Ectodermal cell (in vitro differentiated cells): Measurements from ENCODE around the gene ZNF182. TPM values are rescaled to one million over a fixed set of nuclear protein-coding genes. Genes with fewer than 3 reads are reported as not detected.
"Not testable (repeated sequence)": the region's sequence is repeated elsewhere in the genome, so short reads cannot be mapped to it uniquely, and the experiment has no call there.

Experiments
- H3K27ac ChIP-seq: 2 replicates; pipeline ENCODE4 v1.7.0; 2013; ENCODE audit warnings: mild to moderate bottlenecking, low read depth, low read length; ENCODE audit not compliant: insufficient read depth, poor library complexity, severe bottlenecking
- H3K27me3 ChIP-seq: 2 replicates; pipeline ENCODE4 v1.7.0; 2013; ENCODE audit warnings: mild to moderate bottlenecking, low read length; ENCODE audit not compliant: insufficient read depth, control insufficient read depth, poor library complexity, severe bottlenecking
- H3K36me3 ChIP-seq: one replicate; pipeline ENCODE4 v1.7.0; 2013; ENCODE audit warnings: low read length; ENCODE audit not compliant: control insufficient read depth, insufficient read depth
- H3K4me1 ChIP-seq: one replicate; pipeline ENCODE4 v1.7.0; 2013; ENCODE audit warnings: low read length; ENCODE audit not compliant: control insufficient read depth, insufficient read depth
- H3K4me3 ChIP-seq: 2 replicates; pipeline ENCODE4 v1.7.0; 2013; ENCODE audit warnings: low read depth, low read length, control low read depth; ENCODE audit not compliant: insufficient read depth
- H3K9me3 ChIP-seq: 2 replicates; pipeline ENCODE4 v1.7.0; 2013; ENCODE audit warnings: mild to moderate bottlenecking, low read length, moderate library complexity; ENCODE audit not compliant: control insufficient read depth
- WGBS, 2 experiments: methylation state at CpG; one replicate each; pipeline ENCODE4 v1.1.7; 2013; ENCODE audit warnings: missing lambda C conversion rate in 2 of 2; 5-methylcytosine and 5-hydroxymethylcytosine counted together
- polyA plus RNA-seq, 4 experiments: library from polyadenylated mRNA; stranded (reverse); fragments of 50-300 nt; gene quantifications; one replicate each; pipeline ENCODE4 v1.2.3, GENCODE V29; 2013

Gene ZNF182
- 9.3 TPM for polyA plus RNA-seq (2013, experiment 1 of 4)
- 9.5 TPM for polyA plus RNA-seq (2013, experiment 2 of 4)
- polyA plus RNA-seq (2013, experiment 3 of 4): 8.5 TPM
- polyA plus RNA-seq (2013, experiment 4 of 4): 8.7 TPM

DNA sequence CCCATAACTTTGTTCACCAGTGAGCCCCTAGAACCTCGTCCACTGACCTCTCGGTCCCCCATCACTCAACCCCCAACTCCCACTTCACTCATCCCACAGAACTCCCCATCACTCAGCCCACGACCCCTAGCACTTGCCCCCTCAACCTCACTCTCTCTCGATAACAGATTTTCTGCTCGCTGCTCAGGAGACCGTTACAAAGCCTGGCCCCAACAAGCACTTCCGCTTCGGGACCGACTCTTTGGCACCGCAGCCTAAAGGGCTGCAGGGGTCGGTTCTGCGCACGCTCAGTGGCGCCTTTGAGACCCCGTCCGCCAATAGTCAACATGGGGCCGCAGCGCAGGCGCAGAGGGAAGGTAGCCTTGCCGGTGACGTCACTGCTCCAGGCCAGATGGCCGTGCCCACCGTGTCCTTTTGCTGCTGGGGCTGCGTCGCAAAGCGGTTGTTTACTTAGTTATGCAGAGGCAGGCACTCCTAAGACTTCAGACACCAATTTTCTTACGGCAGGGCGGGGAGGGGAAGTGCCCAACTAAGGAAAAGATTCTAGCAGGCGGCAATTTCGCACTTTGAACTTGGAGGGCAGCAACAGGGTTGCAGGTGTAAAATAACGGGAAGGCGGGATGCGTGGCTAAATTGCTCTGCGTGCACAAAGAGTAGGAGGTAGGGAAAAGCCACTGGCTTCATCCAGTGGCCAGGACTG, at the start of gene ZNF182:
TSS of gene ZNF182 (minus strand) at position 232 of the 700 bp plus-strand sequence. CDS start 1,380 bp downstream, outside the sequence.
- WGBS, 2 experiments: 0% methylated on average over 28 to 30 of the region's 34 CpGs
- H3K9me3 ChIP-seq: no peaks in the 10 kb centered on the region
- H3K36me3 ChIP-seq: no peaks in the 10 kb centered on the region
- no peak within 1 kb of the TSS for H3K27ac ChIP-seq
- no peaks in the 10 kb centered on the region for H3K4me1 ChIP-seq
- no peaks in the 10 kb centered on the region for H3K27me3 ChIP-seq
- peak within 1 kb of the TSS; percentile 62 for H3K4me3 ChIP-seq

DNA sequence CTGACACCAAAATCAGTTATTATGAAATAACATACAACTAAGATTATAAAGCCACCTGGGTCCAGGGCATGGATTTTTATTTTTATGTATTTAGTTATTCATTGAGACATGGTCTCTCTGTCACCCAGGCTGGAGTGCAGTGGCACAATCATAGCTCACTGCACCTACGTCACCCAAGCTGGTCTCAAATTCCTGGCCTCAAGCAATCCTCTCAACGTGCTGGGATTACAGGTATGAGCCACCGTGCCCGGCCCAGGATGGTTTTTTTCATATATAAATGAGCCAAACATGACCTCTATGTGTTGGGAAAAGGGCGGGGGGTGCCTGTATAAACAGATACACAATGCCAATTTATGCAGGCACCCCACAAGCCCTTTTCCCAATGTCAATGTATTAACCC, 43.1 kb upstream of the ZNF182 start:
- H3K27me3 ChIP-seq: no peaks in the 10 kb centered on the region
- H3K27ac ChIP-seq: no peak overlapping the region
- no peaks in the 10 kb centered on the region for H3K4me1 ChIP-seq
- WGBS, 2 experiments: 89 to 95% methylated on average over 4 to 5 of the region's 5 CpGs
- H3K4me3 ChIP-seq: no peak overlapping the region
- H3K9me3 ChIP-seq: no peaks in the 10 kb centered on the region
- H3K36me3 ChIP-seq: no peaks in the 10 kb centered on the region

DNA sequence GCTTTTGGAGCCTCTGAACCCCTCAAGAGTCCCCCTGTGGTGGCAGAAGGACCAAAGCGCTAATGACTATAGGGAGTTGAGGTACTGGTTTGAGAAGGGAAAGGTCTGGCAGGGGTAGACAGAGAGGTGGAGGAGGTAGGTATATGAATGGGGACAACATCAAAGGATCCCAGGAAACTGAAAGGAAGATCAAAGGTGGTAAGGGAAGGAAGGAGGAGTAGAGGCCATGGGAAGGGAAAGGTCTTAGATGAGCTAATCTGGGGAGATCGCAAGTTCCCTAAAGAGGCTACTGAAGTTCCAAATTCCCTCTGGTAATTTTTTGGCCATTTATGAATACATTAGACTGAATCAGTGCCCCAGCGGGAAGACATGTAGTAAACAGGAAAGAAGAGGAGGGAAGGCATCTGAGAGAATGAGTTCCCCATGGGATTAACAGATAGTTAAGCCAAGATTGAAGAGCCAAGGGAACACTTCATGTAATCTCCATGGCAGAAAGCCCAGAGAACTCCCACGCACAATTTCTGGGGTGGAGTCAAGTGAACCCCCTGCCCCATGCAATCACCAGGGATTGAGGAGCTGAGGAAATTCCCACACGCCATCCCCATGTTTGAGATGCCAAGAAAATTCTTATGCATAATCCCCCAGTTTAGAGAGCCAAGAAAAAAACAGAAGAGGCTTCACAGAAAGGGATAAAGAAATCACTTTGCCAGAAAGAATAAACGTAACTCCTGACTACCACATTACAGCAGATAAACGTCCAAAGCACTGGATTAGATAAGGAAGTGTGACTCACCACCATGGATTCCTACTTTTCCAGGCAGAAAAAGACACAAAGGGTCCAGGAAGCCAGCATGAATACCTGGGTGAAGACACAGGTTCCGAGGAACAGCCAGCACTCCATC, 41.9 kb upstream of the ZNF182 start:
- no peaks in the 10 kb centered on the region for H3K36me3 ChIP-seq
- H3K27me3 ChIP-seq: no peaks in the 10 kb centered on the region
- WGBS, 2 experiments: 78 to 86% methylated on average over 8 of the region's 8 CpGs
- H3K4me3 ChIP-seq: no peak overlapping the region
- H3K9me3 ChIP-seq: no peaks in the 10 kb centered on the region
- H3K27ac ChIP-seq: no peak overlapping the region
- no peaks in the 10 kb centered on the region for H3K4me1 ChIP-seq

DNA sequence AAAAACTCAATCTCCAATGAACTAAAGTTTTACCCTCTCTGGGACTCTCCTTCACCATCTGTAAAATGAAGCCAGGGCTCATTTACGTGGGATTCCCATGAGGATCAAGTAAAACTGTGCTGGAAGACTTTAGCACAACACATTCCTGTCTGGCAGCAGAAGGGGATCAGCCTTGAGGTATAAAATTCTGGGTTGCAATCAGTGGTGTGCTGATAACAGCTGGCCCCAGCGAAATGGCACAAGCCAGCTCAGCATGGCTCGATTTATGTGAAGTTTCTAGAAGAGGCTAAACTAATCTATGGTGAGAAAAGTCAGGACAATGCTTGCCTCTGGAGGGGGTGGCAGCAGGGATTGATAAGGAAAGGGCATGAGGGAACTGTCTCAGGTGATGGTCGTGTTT, 39.3 kb upstream of the ZNF182 start:
- 87 to 92% methylated on average over 3 of the region's 4 CpGs for WGBS, 2 experiments
- no peaks in the 10 kb centered on the region for H3K9me3 ChIP-seq
- no peak overlapping the region for H3K27ac ChIP-seq
- H3K4me1 ChIP-seq: no peaks in the 10 kb centered on the region
- no peaks in the 10 kb centered on the region for H3K36me3 ChIP-seq
- H3K4me3 ChIP-seq: no peak overlapping the region
- no peaks in the 10 kb centered on the region for H3K27me3 ChIP-seq

DNA sequence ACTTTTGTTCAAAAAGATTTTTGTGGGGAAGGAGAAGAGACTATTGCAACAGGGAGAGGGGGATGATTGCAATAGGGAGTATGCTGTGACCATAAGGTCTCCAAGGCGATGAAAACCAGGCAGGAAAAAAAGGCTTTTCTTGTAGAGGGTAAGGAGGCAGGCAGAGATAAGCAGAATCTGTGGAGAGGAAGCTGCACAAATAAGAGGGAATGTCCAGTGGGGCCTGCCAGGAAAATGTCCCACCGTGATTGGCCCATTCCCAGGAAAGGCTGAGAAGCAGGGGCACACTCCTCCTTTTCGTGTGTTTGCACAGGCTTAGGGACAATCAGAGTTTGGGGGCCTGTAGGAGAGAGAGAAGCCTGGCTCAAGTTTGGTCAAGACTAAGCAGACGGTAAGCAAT, 32.1 kb upstream of the ZNF182 start:
- WGBS, 2 experiments: 89 to 91% methylated on average over 3 to 4 of the region's 4 CpGs

DNA sequence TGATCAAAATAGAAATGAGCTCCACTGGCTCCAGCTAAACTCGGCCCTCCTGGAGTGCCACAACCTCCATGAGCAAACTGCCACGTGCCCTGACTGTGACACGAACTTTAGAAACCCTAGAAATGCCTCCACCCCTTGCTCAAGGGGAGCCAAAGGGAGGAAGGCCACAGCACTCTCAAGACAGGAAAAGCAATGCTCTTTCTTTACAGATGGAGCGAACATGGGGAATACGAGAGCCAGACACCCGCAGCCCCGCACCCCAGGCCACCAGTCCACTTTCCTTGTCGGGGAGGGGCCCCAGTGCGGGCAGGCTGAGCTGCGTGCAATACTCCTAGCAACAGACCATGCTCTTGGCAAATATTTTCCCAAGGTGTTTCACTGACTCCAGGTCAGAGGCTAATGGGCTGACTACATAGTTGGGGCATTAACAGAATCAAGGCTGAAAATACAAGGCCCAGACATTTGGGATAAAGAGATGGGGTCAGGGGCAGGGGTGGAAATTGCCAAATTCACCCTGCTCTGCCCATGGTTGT, 26.9 kb upstream of the ZNF182 start:
- not testable (repeated sequence) for H3K27ac ChIP-seq, H3K4me3 ChIP-seq, H3K36me3 ChIP-seq, H3K9me3 ChIP-seq, H3K4me1 ChIP-seq, H3K27me3 ChIP-seq
- 83 to 85% methylated on average over 7 of the region's 10 CpGs for WGBS, 2 experiments

More for the DNA sequence above, 32.1 kb upstream of the ZNF182 start:
- no peaks in the 10 kb centered on the region for H3K9me3 ChIP-seq
- no peaks in the 10 kb centered on the region for H3K4me1 ChIP-seq
- H3K27ac ChIP-seq: no peak overlapping the region
- H3K4me3 ChIP-seq: no peak overlapping the region
- H3K27me3 ChIP-seq: no peaks in the 10 kb centered on the region
- no peaks in the 10 kb centered on the region for H3K36me3 ChIP-seq

DNA sequence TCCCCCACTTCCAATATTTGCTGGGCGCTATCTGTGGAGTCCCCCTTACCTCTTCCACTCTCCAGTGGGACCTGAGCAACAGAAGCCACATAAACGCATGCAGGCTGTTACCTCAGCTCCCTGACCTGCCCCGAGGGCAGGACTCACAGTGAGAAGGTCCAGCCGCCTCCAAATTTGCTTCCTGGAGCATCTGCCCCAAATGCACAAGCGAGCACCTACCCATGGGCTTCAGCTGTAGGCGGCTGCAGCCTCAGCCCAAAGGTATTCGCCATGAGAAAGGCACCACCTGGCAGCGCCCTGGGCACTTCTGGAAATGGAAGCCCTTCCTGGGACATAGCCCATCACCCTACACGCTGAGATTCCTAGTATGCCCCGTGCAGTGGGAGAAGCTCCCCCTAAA, 26.4 kb upstream of the ZNF182 start:
- H3K27me3 ChIP-seq: no peaks in the 10 kb centered on the region
- H3K36me3 ChIP-seq: no peaks in the 10 kb centered on the region
- no peaks in the 10 kb centered on the region for H3K4me1 ChIP-seq
- H3K9me3 ChIP-seq: no peaks in the 10 kb centered on the region
- H3K27ac ChIP-seq: no peak overlapping the region
- 92 to 96% methylated on average over 10 of the region's 10 CpGs for WGBS, 2 experiments
- no peak overlapping the region for H3K4me3 ChIP-seq

DNA sequence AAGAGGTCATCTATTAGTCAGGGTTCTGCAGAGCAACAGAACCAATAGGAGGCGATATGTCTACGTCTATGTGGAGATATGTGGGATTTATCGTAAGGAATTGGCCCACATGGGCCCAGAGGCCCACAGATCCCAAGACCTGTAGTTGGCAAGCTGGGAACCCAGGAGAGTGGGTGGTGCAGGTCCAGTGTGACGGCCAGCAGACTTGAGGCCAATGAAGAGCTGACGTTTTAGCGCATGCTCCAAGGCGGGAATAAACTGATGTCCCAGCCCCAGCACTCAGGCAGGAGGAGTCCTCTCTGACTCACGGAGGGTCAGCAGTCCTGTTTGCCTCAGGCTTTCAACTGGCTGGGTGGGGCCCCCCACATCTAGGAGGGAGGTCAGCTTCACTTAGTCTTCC, 24.3 kb upstream of the ZNF182 start:
- Histone ChIP-seq H3K4me1 (no peaks in the 10 kb centered on the region), H3K4me3 (no peak overlapping the region), H3K27me3 (no peaks in the 10 kb centered on the region), H3K36me3 (no peaks in the 10 kb centered on the region), H3K27ac (no peak overlapping the region), H3K9me3 (no peaks in the 10 kb centered on the region)
- WGBS, 2 experiments: 94 to 97% methylated on average over 8 of the region's 8 CpGs

DNA sequence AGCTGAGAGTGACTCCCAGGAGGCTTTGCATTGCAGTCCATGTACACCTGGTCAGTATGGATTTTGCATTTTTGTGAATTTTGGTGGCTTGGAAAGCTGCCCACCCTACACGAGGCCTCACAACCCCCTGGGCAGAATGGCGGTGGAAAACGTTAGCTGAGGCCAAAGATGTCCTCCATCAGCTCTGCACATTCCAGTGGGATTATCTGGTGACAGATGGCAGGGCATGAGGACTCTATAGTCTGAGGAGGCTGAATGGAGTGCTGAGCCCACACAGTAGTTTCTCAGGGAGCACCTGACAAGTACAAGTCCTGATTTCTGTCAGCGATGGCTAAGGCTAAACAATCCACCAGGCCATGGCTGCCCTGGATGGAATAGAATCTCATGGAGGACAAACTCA, 23.8 kb upstream of the ZNF182 start:
- not testable (repeated sequence) for H3K27ac ChIP-seq

DNA sequence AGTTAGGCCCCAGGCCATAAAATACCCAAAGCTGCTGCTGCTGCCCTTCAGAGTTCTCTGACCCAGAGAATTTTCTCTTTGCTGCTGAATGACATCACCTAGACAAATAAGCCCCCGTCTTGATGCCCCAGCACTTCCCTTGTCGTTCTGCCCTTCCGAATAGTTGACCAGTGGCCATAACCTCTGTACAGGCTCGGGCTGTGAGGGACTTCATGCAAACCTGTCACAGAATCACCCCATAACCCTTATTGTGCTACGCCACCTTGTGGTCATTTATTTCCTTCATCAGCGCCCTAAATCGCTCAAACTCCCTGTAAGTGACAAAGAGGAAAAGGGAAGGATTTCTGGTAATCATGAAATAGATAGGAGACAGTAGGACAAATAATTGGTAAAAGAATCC, 21.8 kb upstream of the ZNF182 start:
- Histone ChIP-seq H3K4me3 (no peak overlapping the region), H3K36me3 (no peaks in the 10 kb centered on the region), H3K27ac (no peak overlapping the region), H3K9me3 (no peaks in the 10 kb centered on the region), H3K4me1 (no peaks in the 10 kb centered on the region), H3K27me3 (no peaks in the 10 kb centered on the region)
- WGBS, 2 experiments: 21 to 22% methylated on average over 4 to 6 of the region's 7 CpGs

More for the DNA sequence above, 23.8 kb upstream of the ZNF182 start:
- not testable (repeated sequence) for H3K36me3 ChIP-seq, H3K9me3 ChIP-seq, H3K4me3 ChIP-seq, H3K4me1 ChIP-seq, H3K27me3 ChIP-seq
- 93% methylated on average over 3 of the region's 4 CpGs for WGBS, 2 experiments
